Osteoblast (primary cell): ENCODE measurements around the gene ASPHD1. TPM values are rescaled to one million over a fixed set of nuclear protein-coding genes. Genes with fewer than 3 reads are reported as not detected.

Experiments used
- DNase-seq: peaks from one replicate; pipeline ENCODE4 v3.0.0; 2011; ENCODE audit warnings: low spot score, mixed read lengths; ENCODE audit not compliant: insufficient read length; ENCODE audit errors: missing footprints
- H2AFZ ChIP-seq: 2 replicates; pipeline ENCODE4 v1.6.0; 2011; ENCODE audit warnings: mild to moderate bottlenecking, low read length
- H3K27ac ChIP-seq: 2 replicates; pipeline ENCODE4 v1.5.1; 2011; ENCODE audit warnings: mild to moderate bottlenecking, low read depth, low read length, moderate library complexity
- H3K27me3 ChIP-seq: 2 replicates; pipeline ENCODE4 v1.6.0; 2012; ENCODE audit warnings: mild to moderate bottlenecking, control low read depth, inconsistent platforms, low read length, moderate library complexity; ENCODE audit not compliant: insufficient read depth
- H3K36me3 ChIP-seq: 2 replicates; pipeline ENCODE4 v1.5.1; 2011; ENCODE audit warnings: mild to moderate bottlenecking, low read length, control low read depth, moderate library complexity; ENCODE audit not compliant: insufficient read depth
- H3K4me1 ChIP-seq: 2 replicates; pipeline ENCODE4 v1.5.1; 2011; ENCODE audit warnings: mild to moderate bottlenecking, low read length, control low read depth, moderate library complexity; ENCODE audit not compliant: insufficient read depth
- H3K4me2 ChIP-seq: 2 replicates; pipeline ENCODE4 v1.6.0; 2011; ENCODE audit warnings: mild to moderate bottlenecking, low read length; ENCODE audit not compliant: insufficient read depth
- H3K4me3 ChIP-seq: fragments of 200-600 bp; sonication (generic); 3 replicates; pipeline ENCODE4 v1.5.1; 2012; ENCODE audit warnings: mild to moderate bottlenecking, low read length, inconsistent platforms; ENCODE audit not compliant: insufficient read depth
- H3K79me2 ChIP-seq: 2 replicates; pipeline ENCODE4 v1.6.0; 2012; ENCODE audit warnings: mild to moderate bottlenecking, low read length, control low read depth, inconsistent platforms; ENCODE audit not compliant: insufficient read depth
- H3K9me3 ChIP-seq: 2 replicates; pipeline ENCODE4 v1.5.1; 2011; ENCODE audit warnings: low read depth, low read length, control low read depth
- H4K20me1 ChIP-seq: 2 replicates; pipeline ENCODE4 v1.6.0; 2012; ENCODE audit warnings: mild to moderate bottlenecking, low read length, control low read depth; ENCODE audit not compliant: insufficient read depth
- CTCF ChIP-seq: IDR thresholded peaks from 2 replicates; pipeline ENCODE4 v1.5.1; 2011; ENCODE audit warnings: mild to moderate bottlenecking, low read depth, low read length, moderate library complexity; ENCODE audit errors: extremely low read depth
- total RNA-seq: library from RNA; depleted of rRNA; stranded (reverse); fragments of >200 nt; gene quantifications from 2 replicates; pipeline ENCODE4 v1.2.3, GENCODE V29; 2012

ASPHD1 gene
- total RNA-seq, 1 donor = 1.8 TPM

GRCh38 chr16:29891525-29892457 lies 8.5 kb upstream of the ASPHD1 start:
- TF ChIP-seq CTCF = no peak
- Histone ChIP-seq H3K4me3 (no peak overlapping the region), H3K79me2 (no peaks in the 10 kb centered on the region), H3K9me3 (no peaks in the 10 kb centered on the region), H3K4me2 (no peak overlapping the region), H4K20me1 (no peaks in the 10 kb centered on the region), H3K27ac (no peak overlapping the region), H3K4me1 (no peaks in the 10 kb centered on the region), H3K27me3 (no peaks in the 10 kb centered on the region), H3K36me3 (no peaks in the 10 kb centered on the region), H2AFZ (no peak overlapping the region)
- DNase-seq = peak; percentile 52

GRCh38 chr16:29892458-29892813 lies 7.9 kb upstream of the ASPHD1 start:
- no peaks in the 10 kb centered on the region for H4K20me1 ChIP-seq
- H3K9me3 ChIP-seq = no peaks in the 10 kb centered on the region
- H3K4me3 ChIP-seq = no peak overlapping the region
- H3K79me2 ChIP-seq = no peaks in the 10 kb centered on the region
- H3K4me2 ChIP-seq = no peak overlapping the region
- peak; percentile 21 for DNase-seq
- H3K27ac ChIP-seq = no peak overlapping the region
- H3K27me3 ChIP-seq = no peaks in the 10 kb centered on the region
- TF ChIP-seq CTCF = no peak
- H2AFZ ChIP-seq = no peak overlapping the region
- no peaks in the 10 kb centered on the region for H3K36me3 ChIP-seq
- no peaks in the 10 kb centered on the region for H3K4me1 ChIP-seq

GRCh38 chr16:29893553-29893952 lies 6.7 kb upstream of the ASPHD1 start:
- no peak for TF ChIP-seq CTCF
- Histone ChIP-seq H4K20me1 (no peaks in the 10 kb centered on the region), H2AFZ (no peak overlapping the region), H3K27me3 (peaks cover 4% of the 10 kb centered on the region), H3K4me1 (peaks cover under 1% of the 10 kb centered on the region), H3K79me2 (no peaks in the 10 kb centered on the region), H3K9me3 (no peaks in the 10 kb centered on the region), H3K4me2 (no peak overlapping the region), H3K36me3 (no peaks in the 10 kb centered on the region), H3K27ac (no peak overlapping the region), H3K4me3 (no peak overlapping the region)
- peak; percentile 25 for DNase-seq

- Histone ChIP-seq H3K36me3 (no peaks in the 10 kb centered on the region), H3K4me3 (no peak overlapping the region), H2AFZ (no peak overlapping the region), H3K4me2 (no peak overlapping the region), H3K4me1 (peaks cover 4% of the 10 kb centered on the region), H3K27ac (no peak overlapping the region), H3K9me3 (no peaks in the 10 kb centered on the region), H3K27me3 (peaks cover 8% of the 10 kb centered on the region), H3K79me2 (no peaks in the 10 kb centered on the region), H4K20me1 (no peaks in the 10 kb centered on the region)
- TF ChIP-seq CTCF = no peak
- no peak for DNase-seq
Measured at GRCh38 chr16:29894352-29894751, 5.9 kb upstream of the ASPHD1 start.
